Adrenal gland (tissue), 12 donors: ENCODE results near the gene RASSF4. TPM values are rescaled to one million over a fixed set of nuclear protein-coding genes. Genes with fewer than 3 reads are reported as not detected.
A peak's percentile ranks its signal among the peaks of the same experiment; 100 is the strongest.

ENCODE experiments used
- DNase-seq, 7 donors: peaks; one replicate each; pipeline ENCODE4 v3.0.0-alpha.2; 2019 to 2020
- H3K27ac ChIP-seq, 5 donors: fragments of 200-600 bp; sonication (generic) in 4 of 5; 1 replicate in 3 of 5; 2 replicates in 2 of 5; pipeline versions ENCODE4 v1.5.1 to v1.8.0; 2016 to 2020; ENCODE audit warnings: mild to moderate bottlenecking in 1 of 5
- H3K27me3 ChIP-seq: fragments of 200-600 bp; 2 replicates; pipeline ENCODE4 v1.8.0; 2021
- H3K36me3 ChIP-seq, 2 donors: fragments of 200-600 bp; replicated peaks in 1 of 2; 1 replicate in 1 of 2; 2 replicates in 1 of 2; pipeline versions ENCODE4 v1.5.1 to v1.8.0; 2018 to 2022
- H3K4me1 ChIP-seq, 2 donors: fragments of 200-600 bp; replicated peaks in 1 of 2; 1 replicate in 1 of 2; 2 replicates in 1 of 2; pipeline versions ENCODE4 v1.5.1 to v1.8.0; 2018 to 2021
- H3K4me3 ChIP-seq, 4 donors: fragments of 200-600 bp; sonication (generic) in 3 of 4; one replicate each; pipeline ENCODE4 v1.5.1; 2016 to 2018
- H3K9me3 ChIP-seq, 3 donors: fragments of 200-600 bp; sonication (generic) in 1 of 3; replicated peaks in 1 of 3; 1 replicate in 2 of 3; 2 replicates in 1 of 3; pipeline versions ENCODE4 v1.5.1 to v1.8.0; 2016 to 2021
- CTCF ChIP-seq, 6 experiments: fragments of 450-650 bp in 4 of 6; fragments of 200-600 bp in 2 of 6; sonication (generic) in 1 of 6; IDR thresholded peaks; 1 replicate in 5 of 6; 2 replicates in 1 of 6; pipeline versions ENCODE4 v1.5.1 to v1.8.0; 2016 to 2021; ENCODE audit warnings: antibody characterized with exemption in 6 of 6, mild to moderate bottlenecking in 2 of 6, moderate library complexity in 1 of 6
- POLR2A ChIP-seq, 2 donors: fragments of 450-650 bp; IDR thresholded peaks; one replicate each; pipeline ENCODE4 v1.6.1; 2017; ENCODE audit warnings: antibody characterized with exemption in 2 of 2, mild to moderate bottlenecking in 2 of 2, moderate library complexity in 1 of 2
- WGBS, 4 donors: extraction: QIAGEN DNeasy Blood & Tissue Kit in 2 of 4; methylation state at CpG; one replicate each; pipeline versions ENCODE4 v1.1.5 to v1.1.7; 2013 to 2017; 5-methylcytosine and 5-hydroxymethylcytosine counted together
- intact Hi-C, 2 donors: fragments of 100-400 bp; cut with DNase I; formaldehyde crosslinking; loops; one replicate each; pipeline versions ENCODE4 v1.14.1 to v1.15.0; 2022 to 2023
- polyA plus RNA-seq, 3 donors: library from polyadenylated mRNA; stranded (reverse); fragments of 200-250 nt in 2 of 3; fragments of 350-450 nt in 1 of 3; fragmentation: Illumina TruSeq in 1 of 3; extraction: RNeasy Lipid Tissue Mini Kit (QIAGEN cat#74804) in 1 of 3; gene quantifications; one replicate each; pipeline ENCODE4 v1.2.3, GENCODE V29; 2013 to 2014
- total RNA-seq, 9 donors: library from RNA; depleted of rRNA in 4 of 9; stranded (reverse); fragments of >200 nt in 4 of 9; fragments of 120-200 nt in 1 of 9; fragmentation: NEBNext Ultra II Directional in 1 of 9; extraction: Animal tissue kit (Norgen Biotek cat#: 25700) in 1 of 9; gene quantifications; one replicate each; pipeline versions ENCODE4 v1.1.0 to v1.2.4, GENCODE V29; 2013 to 2023
- donor health status: healthy with polysubstance abuse.
- donor health status: Bipolar disorder and iron deficiency.
- donor health status: DM: yes; HTN: yes; CAD: no.
- donor health status: DM: no; HTN: no; CAD: no.
- donor health status: DM: no; HTN: no; CAD: no.
- donor health status: DM: yes; HTN: yes; CAD: no.

RASSF4 gene
- total and polyA plus RNA-seq, 12 donors = 5.2 to 47.5 (median 25.0) TPM

GRCh38 chr10:44982114-44982460 lies 22.5 kb downstream of the RASSF4 start:
- no peak for TF ChIP-seq POLR2A (IDR thresholded peaks at IDR 0.05)
- TF ChIP-seq CTCF (IDR thresholded peaks at IDR 0.05) = no peak
- peak overlapping the region in 2 of 5 donors; percentile 71 to 83 for H3K27ac ChIP-seq
- no peak overlapping the region for H3K4me3 ChIP-seq
- H3K36me3 ChIP-seq = peaks cover 0 to 17% of the 10 kb centered on the region in 2 donors
- 77 to 86% (median 83%) methylated on average over 9 of the region's 9 CpGs; no CpG with 5 or more reads in 1 of the 4 donors for WGBS, 4 donors
- intact Hi-C loops = no loop called here
- no peak for DNase-seq
- H3K9me3 ChIP-seq = no peaks in the 10 kb centered on the region
- H3K27me3 ChIP-seq = no peaks in the 10 kb centered on the region
- peaks cover 44 to 62% of the 10 kb centered on the region in 2 donors for H3K4me1 ChIP-seq

- peaks cover 0 to 15% of the 10 kb centered on the region in 2 donors for H3K36me3 ChIP-seq
Measured at GRCh38 chr10:44982496-44982895, 22.9 kb downstream of the RASSF4 start.

GRCh38 chr10:44983066-44983894 lies 23.7 kb downstream of the RASSF4 start:
- intact Hi-C loops = no loop called here
- 87 to 95% (median 93%) methylated on average over 8 to 13 of the region's 13 CpGs for WGBS, 4 donors
- Histone ChIP-seq H3K27me3 (no peaks in the 10 kb centered on the region), H3K36me3 (peaks cover 0 to 10% of the 10 kb centered on the region in 2 donors), H3K4me3 (no peak overlapping the region), H3K27ac (peak overlapping the region in 2 of 5 donors; percentile 12 to 25), H3K9me3 (no peaks in the 10 kb centered on the region), H3K4me1 (peaks cover 33 to 50% of the 10 kb centered on the region in 2 donors)
- no peak for TF ChIP-seq CTCF (IDR thresholded peaks at IDR 0.05)
- DNase-seq = peak in 1 of 7 donors; percentile 6

More at GRCh38 chr10:44982496-44982895, 22.9 kb downstream of the RASSF4 start:
- intact Hi-C loops = no loop called here
- H3K4me3 ChIP-seq = no peak overlapping the region
- H3K27ac ChIP-seq = peak overlapping the region in 2 of 5 donors; percentile 12 to 71
- TF ChIP-seq CTCF (IDR thresholded peaks at IDR 0.05) (no peak), POLR2A (IDR thresholded peaks at IDR 0.05) (no peak)
- no peaks in the 10 kb centered on the region for H3K27me3 ChIP-seq
- 94 to 100% (median 96%) methylated on average over 1 to 9 of the region's 9 CpGs for WGBS, 4 donors
- peaks cover 41 to 57% of the 10 kb centered on the region in 2 donors for H3K4me1 ChIP-seq
- no peaks in the 10 kb centered on the region for H3K9me3 ChIP-seq
- peak in 1 of 7 donors; percentile 15 for DNase-seq

- H3K36me3 ChIP-seq = peaks cover 0 to 10% of the 10 kb centered on the region in 2 donors
- H3K27me3 ChIP-seq = no peaks in the 10 kb centered on the region
- TF ChIP-seq CTCF (IDR thresholded peaks at IDR 0.05) (no peak), POLR2A (IDR thresholded peaks at IDR 0.05) (no peak)
- H3K9me3 ChIP-seq = no peaks in the 10 kb centered on the region
- 89 to 100% (median 91%) methylated on average over 2 to 10 of the region's 10 CpGs for WGBS, 4 donors
- no peak overlapping the region for H3K4me3 ChIP-seq
- peak overlapping the region in 1 of 5 donors; percentile 79 for H3K27ac ChIP-seq
- H3K4me1 ChIP-seq = peaks cover 28 to 46% of the 10 kb centered on the region in 2 donors
- intact Hi-C loops = no loop called here
- peak in 1 of 7 donors; percentile 11 for DNase-seq
Measured at GRCh38 chr10:44983895-44984278, 24.3 kb downstream of the RASSF4 start.
